ENCODE results near the gene PARN.

Gene PARN

GRCh38 chr16:14608604-14609003 lies 21.5 kb downstream of the PARN start:
- CTCF ChIA-PET, result no interaction called here
- POLR2A ChIA-PET, result no interaction called here
- TF ChIP-seq CTBP1 (IDR thresholded peaks at IDR 0.05; ENCODE audit: borderline replicate concordance) (no peak), ELF4 (IDR thresholded peaks at IDR 0.05) (no peak), ZNF384 (IDR thresholded peaks at IDR 0.05) (no peak), FOXA1 (IDR thresholded peaks at IDR 0.05) (no peak), TARDBP (IDR thresholded peaks at IDR 0.05) (no peak)
- DNase-seq (ENCODE audit: extremely low spot score), result no peak

- DNase-seq (ENCODE audit: extremely low spot score), result no peak
- no peak for TF ChIP-seq PKNOX1 (IDR thresholded peaks at IDR 0.05)
- no peak for TF ChIP-seq TARDBP (IDR thresholded peaks at IDR 0.05)
- no peak for TF ChIP-seq NFRKB (IDR thresholded peaks at IDR 0.05)
- no peak for TF ChIP-seq CTBP1 (IDR thresholded peaks at IDR 0.05; ENCODE audit: borderline replicate concordance)
- TF ChIP-seq L3MBTL2 (conservative IDR thresholded peaks at IDR 0.05), result no peak
- no peak for TF ChIP-seq ARNT (IDR thresholded peaks at IDR 0.05)
- no peak for TF ChIP-seq HDGF (IDR thresholded peaks at IDR 0.05; ENCODE audit: borderline replicate concordance)
- TF ChIP-seq FOXA1 (IDR thresholded peaks at IDR 0.05), result no peak
- TF ChIP-seq ELF4 (IDR thresholded peaks at IDR 0.05), result no peak
- no peak for TF ChIP-seq BHLHE40 (IDR thresholded peaks at IDR 0.05; ENCODE audit: borderline replicate concordance)
- TF ChIP-seq ZNF384 (IDR thresholded peaks at IDR 0.05), result no peak
- TF ChIP-seq SUZ12 (IDR thresholded peaks at IDR 0.05), result no peak
- TF ChIP-seq LEF1 (IDR thresholded peaks at IDR 0.05; ENCODE audit: borderline replicate concordance), result no peak
- no peak for TF ChIP-seq FOXM1 (IDR thresholded peaks at IDR 0.05; ENCODE audit: borderline replicate concordance)
- POLR2A ChIA-PET, result no interaction called here
- CTCF ChIA-PET, result no interaction called here
Observed at GRCh38 chr16:14608111-14608566, 21.9 kb downstream of the PARN start.

DNA sequence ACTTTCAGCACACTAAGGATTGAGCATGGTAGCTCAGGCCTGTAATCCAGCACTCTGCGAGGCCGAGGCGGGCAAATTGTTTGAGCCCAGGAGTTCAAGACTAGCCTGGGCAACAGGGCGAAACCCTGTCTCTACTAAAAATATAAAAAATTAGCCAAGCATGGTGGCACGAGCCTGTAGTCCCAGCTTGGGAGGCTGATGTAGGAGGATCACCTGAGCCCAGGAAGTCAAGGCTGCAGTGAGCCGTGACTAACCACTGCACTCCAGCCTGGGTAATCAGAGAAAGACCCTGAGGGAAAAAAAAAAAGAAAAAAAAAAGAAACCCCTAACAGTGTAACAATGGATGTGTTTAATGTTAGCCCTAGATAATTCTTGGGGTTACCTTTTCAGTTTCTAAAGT lies 24.0 kb downstream of the PARN start:
- no peak for DNase-seq (ENCODE audit: extremely low spot score)
- POLR2A ChIA-PET, result no interaction called here
- TF ChIP-seq ARNT (IDR thresholded peaks at IDR 0.05), result no peak
- TF ChIP-seq LEF1 (IDR thresholded peaks at IDR 0.05; ENCODE audit: borderline replicate concordance), result no peak
- TF ChIP-seq SP1 (IDR thresholded peaks at IDR 0.05), result no peak
- TF ChIP-seq PKNOX1 (IDR thresholded peaks at IDR 0.05), result no peak
- TF ChIP-seq SUZ12 (IDR thresholded peaks at IDR 0.05), result no peak
- TF ChIP-seq FOXM1 (IDR thresholded peaks at IDR 0.05; ENCODE audit: borderline replicate concordance), result no peak
- no peak for TF ChIP-seq NFRKB (IDR thresholded peaks at IDR 0.05)
- no peak for TF ChIP-seq ZNF384 (IDR thresholded peaks at IDR 0.05)
- TF ChIP-seq HDGF (IDR thresholded peaks at IDR 0.05; ENCODE audit: borderline replicate concordance), result no peak
- no peak for TF ChIP-seq FOXK2 (IDR thresholded peaks at IDR 0.05)
- TF ChIP-seq CTBP1 (IDR thresholded peaks at IDR 0.05; ENCODE audit: borderline replicate concordance), result no peak
- TF ChIP-seq FOXA1 (IDR thresholded peaks at IDR 0.05), result no peak
- TF ChIP-seq L3MBTL2 (conservative IDR thresholded peaks at IDR 0.05), result no peak
- TF ChIP-seq TARDBP (IDR thresholded peaks at IDR 0.05), result no peak
- TF ChIP-seq BHLHE40 (IDR thresholded peaks at IDR 0.05; ENCODE audit: borderline replicate concordance), result no peak
- TF ChIP-seq ELF4 (IDR thresholded peaks at IDR 0.05), result no peak
- CTCF ChIA-PET, result no interaction called here

GRCh38 chr16:14602443-14602963 lies 27.6 kb downstream of the PARN start:
- no peak for DNase-seq (ENCODE audit: extremely low spot score)
- TF ChIP-seq ARNT (IDR thresholded peaks at IDR 0.05) (no peak), ZNF384 (IDR thresholded peaks at IDR 0.05) (no peak), L3MBTL2 (conservative IDR thresholded peaks at IDR 0.05) (no peak)
- ChIA-PET CTCF (no interaction called here), POLR2A (no interaction called here)

DNA sequence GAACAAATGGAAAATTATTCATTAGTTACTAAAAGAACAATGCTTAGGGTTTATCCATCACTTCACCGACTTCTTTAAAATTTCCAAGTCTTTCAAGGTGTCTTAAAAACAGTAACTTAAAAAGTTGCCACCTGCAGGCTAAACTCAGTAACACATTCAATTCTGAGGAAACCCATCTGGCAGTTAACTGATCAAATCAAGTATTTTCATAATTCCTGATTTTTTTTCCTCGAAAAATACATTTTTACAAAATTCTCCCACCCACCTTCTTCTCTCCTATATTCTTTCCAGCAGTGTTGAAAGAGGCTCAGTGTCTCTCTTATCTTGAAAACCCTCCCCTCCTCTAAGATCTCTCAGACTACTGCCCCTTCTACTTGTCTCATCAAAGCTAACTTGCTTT lies 29.9 kb downstream of the PARN start:
- peak; percentile 15 for DNase-seq (ENCODE audit: extremely low spot score)
- TF ChIP-seq SUZ12 (IDR thresholded peaks at IDR 0.05), result no peak
- TF ChIP-seq L3MBTL2 (conservative IDR thresholded peaks at IDR 0.05), result no peak
- ChIA-PET CTCF (no interaction called here), POLR2A (no interaction called here)

DNA sequence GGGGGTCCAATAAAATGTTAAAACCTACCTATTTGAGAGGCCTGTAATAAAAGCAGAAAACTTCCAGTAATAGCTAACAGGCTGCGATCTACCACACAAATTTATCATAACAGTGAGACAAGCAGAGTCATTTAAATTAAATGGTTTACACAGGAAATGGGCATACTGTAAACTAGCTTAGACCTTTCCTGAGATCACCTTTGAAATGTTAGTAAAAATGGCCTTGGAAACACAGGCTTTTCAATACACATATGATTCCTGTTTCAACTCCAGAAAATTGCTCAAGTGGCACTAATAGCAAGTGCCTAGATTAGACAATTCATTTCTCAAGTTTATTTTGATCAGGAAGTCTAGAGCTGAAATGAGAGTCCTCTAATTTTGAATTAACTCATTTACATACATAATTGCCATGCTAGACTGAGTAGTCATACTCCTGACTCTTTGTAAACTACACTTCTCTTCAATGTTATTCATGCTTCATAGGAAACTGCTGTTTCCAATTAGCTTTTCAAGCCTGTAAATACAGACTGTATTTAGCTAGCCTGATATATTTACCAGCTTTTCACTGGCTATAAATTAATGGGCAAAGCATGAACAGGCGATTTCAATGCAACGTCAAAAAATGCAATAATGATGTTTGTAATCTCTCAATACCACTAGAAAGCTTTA lies 43.3 kb downstream of the PARN start:
- no peak for DNase-seq (ENCODE audit: extremely low spot score)
- POLR2A ChIA-PET, result no interaction called here
- TF ChIP-seq FOXM1 (IDR thresholded peaks at IDR 0.05; ENCODE audit: borderline replicate concordance) (no peak), NFRKB (IDR thresholded peaks at IDR 0.05) (no peak), FOXK2 (IDR thresholded peaks at IDR 0.05) (no peak), CTBP1 (IDR thresholded peaks at IDR 0.05; ENCODE audit: borderline replicate concordance) (no peak), LEF1 (IDR thresholded peaks at IDR 0.05; ENCODE audit: borderline replicate concordance) (no peak), TARDBP (IDR thresholded peaks at IDR 0.05) (no peak), PKNOX1 (IDR thresholded peaks at IDR 0.05) (no peak), SP1 (IDR thresholded peaks at IDR 0.05) (no peak), ARNT (IDR thresholded peaks at IDR 0.05) (no peak), BHLHE40 (IDR thresholded peaks at IDR 0.05; ENCODE audit: borderline replicate concordance) (no peak), ELF4 (IDR thresholded peaks at IDR 0.05) (no peak), HDGF (IDR thresholded peaks at IDR 0.05; ENCODE audit: borderline replicate concordance) (no peak), SUZ12 (IDR thresholded peaks at IDR 0.05) (no peak), FOXA1 (IDR thresholded peaks at IDR 0.05) (no peak), L3MBTL2 (conservative IDR thresholded peaks at IDR 0.05) (no peak)
- CTCF ChIA-PET, result interaction anchor here (0.6 to 0.7 kb wide), 2 partner anchors 11 to 319 kb away, joined by 3 to 4 read pairs; no protein-coding TSS in a partner anchor

Measured in HEK293T (cell line).